GM18870 (cell line): Measurements from ENCODE around the gene CAPN2.

Source experiments
- ATAC-seq: cut with Tn5 transposase; IDR thresholded peaks from one replicate; pipeline ENCODE4 v1.9.1; 2021; ENCODE audit warnings: moderate library complexity; ENCODE audit not compliant: unreplicated experiment

Gene CAPN2

DNA sequence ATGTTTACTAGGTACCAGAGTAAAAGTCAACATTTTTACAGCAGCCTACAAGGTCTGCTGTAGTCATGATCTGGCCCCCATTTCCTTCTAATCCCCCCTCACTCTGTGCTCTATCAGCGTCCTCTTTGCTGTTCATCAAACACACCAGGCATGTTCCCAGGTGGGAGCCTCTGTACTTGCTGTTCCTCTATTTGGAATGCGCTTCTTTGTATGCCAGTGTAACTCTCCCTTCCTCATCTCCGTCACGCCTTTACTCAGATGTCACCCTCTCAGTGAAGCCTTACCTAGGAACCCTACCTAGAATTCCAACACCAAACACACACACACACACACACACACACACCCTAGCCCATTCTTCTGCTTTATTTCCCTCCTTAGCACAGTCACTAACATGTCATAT is 112.4 kb downstream of the CAPN2 start:
- ATAC-seq: no peak
